PC-3 (cell line): Measurements from ENCODE around the gene FLII.

ENCODE experiments used
- EZH2phosphoT487 ChIP-seq: fragments of 300-600 bp; sonication (generic); IDR thresholded peaks from 2 replicates; pipeline ENCODE4 v1.6.1; 2018; ENCODE audit warnings: mild to moderate bottlenecking, antibody characterized with exemption, low read length, borderline replicate concordance
- TF ChIP-seq, protein P1 (sequence below): fragments of 300-600 bp; sonication (generic); conservative IDR thresholded peaks from 2 replicates; pipeline ENCODE4 v1.5.1; 2017; ENCODE audit warnings: antibody characterized with exemption, low read depth, mild to moderate bottlenecking, low read length

DNA sequence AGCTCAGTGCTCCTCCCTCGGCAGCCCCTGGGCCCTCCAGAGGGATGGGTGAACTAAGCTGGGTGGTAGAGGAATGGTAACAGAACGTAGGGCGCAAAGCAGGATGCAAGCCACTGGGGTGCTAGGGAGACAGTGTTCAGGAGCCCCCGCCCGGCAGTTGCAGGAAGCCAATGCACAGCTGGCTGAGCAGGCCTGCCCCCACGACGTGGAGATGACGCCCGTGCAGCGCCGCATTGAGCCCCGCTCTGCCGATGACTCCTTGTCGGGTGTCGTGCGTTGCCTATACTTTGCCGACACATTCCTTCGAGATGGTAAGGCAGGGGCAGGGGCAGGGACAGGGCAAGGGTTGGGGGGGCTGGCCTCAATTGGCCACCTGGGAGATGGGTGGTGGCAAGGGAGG is 20.2 kb downstream of the FLII start:
- TF ChIP-seq, protein P1, sequence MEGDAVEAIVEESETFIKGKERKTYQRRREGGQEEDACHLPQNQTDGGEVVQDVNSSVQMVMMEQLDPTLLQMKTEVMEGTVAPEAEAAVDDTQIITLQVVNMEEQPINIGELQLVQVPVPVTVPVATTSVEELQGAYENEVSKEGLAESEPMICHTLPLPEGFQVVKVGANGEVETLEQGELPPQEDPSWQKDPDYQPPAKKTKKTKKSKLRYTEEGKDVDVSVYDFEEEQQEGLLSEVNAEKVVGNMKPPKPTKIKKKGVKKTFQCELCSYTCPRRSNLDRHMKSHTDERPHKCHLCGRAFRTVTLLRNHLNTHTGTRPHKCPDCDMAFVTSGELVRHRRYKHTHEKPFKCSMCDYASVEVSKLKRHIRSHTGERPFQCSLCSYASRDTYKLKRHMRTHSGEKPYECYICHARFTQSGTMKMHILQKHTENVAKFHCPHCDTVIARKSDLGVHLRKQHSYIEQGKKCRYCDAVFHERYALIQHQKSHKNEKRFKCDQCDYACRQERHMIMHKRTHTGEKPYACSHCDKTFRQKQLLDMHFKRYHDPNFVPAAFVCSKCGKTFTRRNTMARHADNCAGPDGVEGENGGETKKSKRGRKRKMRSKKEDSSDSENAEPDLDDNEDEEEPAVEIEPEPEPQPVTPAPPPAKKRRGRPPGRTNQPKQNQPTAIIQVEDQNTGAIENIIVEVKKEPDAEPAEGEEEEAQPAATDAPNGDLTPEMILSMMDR: no peak
- no peak for TF ChIP-seq EZH2phosphoT487
